HepG2 (cell line): ENCODE measurements around the gene PTGES3. TPM values are rescaled to one million over a fixed set of nuclear protein-coding genes. Genes with fewer than 3 reads are reported as not detected.
A peak's percentile ranks its signal among the peaks of the same experiment; 100 is the strongest.

Experiments used
- ARID2 ChIP-seq: sonication (generic); formaldehyde crosslinking; IDR thresholded peaks from 2 replicates; pipeline ENCODE4 v1.8.1; 2022; ENCODE audit warnings: mild to moderate bottlenecking, missing genetic modification reagents, borderline replicate concordance
- ARNT ChIP-seq: fragments of 450-650 bp; IDR thresholded peaks from 2 replicates; pipeline ENCODE4 v1.6.1; 2017
- BRF2 ChIP-seq: sonication (generic); formaldehyde crosslinking; IDR thresholded peaks from 2 replicates; pipeline ENCODE4 v1.8.1; 2022; ENCODE audit warnings: mild to moderate bottlenecking, missing genetic modification reagents
- CEBPB ChIP-seq: IDR thresholded peaks from 2 replicates; pipeline ENCODE4 v1.6.1; 2011; ENCODE audit warnings: low read depth, low read length, improper control_type of control experiment, borderline replicate concordance
- ETS1 ChIP-seq: sonication (generic); formaldehyde crosslinking; IDR thresholded peaks from 2 replicates; pipeline ENCODE4 v1.4.0; 2020; ENCODE audit warnings: missing genetic modification reagents
- EZH2 ChIP-seq: conservative IDR thresholded peaks from 2 replicates; pipeline ENCODE4 v1.6.1; 2012; ENCODE audit warnings: mild to moderate bottlenecking, low read depth, low read length, moderate library complexity
- FOXA1 ChIP-seq, 2 experiments: fragments of 450-650 bp in 1 of 2; sonication (generic) in 1 of 2; formaldehyde crosslinking in 1 of 2; IDR thresholded peaks; 2 replicates each; pipeline versions ENCODE4 v1.4.0 to v1.6.1; 2016 to 2020; ENCODE audit warnings: missing genetic modification reagents in 1 of 2
- JDP2 ChIP-seq: sonication (generic); formaldehyde crosslinking; IDR thresholded peaks from 2 replicates; pipeline ENCODE4 v1.8.1; 2022; ENCODE audit warnings: missing genetic modification reagents, borderline replicate concordance
- KLF6 ChIP-seq: IDR thresholded peaks from 2 replicates; pipeline ENCODE4 v1.8.0; 2016; ENCODE audit warnings: missing biosample characterization, missing genetic modification reagents
- LCORL ChIP-seq, 2 experiments: fragments of 450-650 bp in 1 of 2; sonication (generic) in 1 of 2; formaldehyde crosslinking in 1 of 2; IDR thresholded peaks; 2 replicates each; pipeline versions ENCODE4 v1.5.0 to v1.6.1; 2017 to 2020; ENCODE audit warnings: antibody characterized with exemption in 1 of 2, missing genetic modification reagents in 1 of 2
- MZF1 ChIP-seq: sonication (generic); formaldehyde crosslinking; IDR thresholded peaks from 2 replicates; pipeline ENCODE4 v1.8.1; 2023; ENCODE audit warnings: mild to moderate bottlenecking, missing genetic modification reagents, borderline replicate concordance
- NFE2 ChIP-seq: sonication (generic); formaldehyde crosslinking; IDR thresholded peaks from 2 replicates; pipeline ENCODE4 v1.4.0; 2020; ENCODE audit warnings: missing genetic modification reagents
- NR2C2 ChIP-seq: sonication (generic); formaldehyde crosslinking; IDR thresholded peaks from 2 replicates; pipeline ENCODE4 v1.4.0; 2020; ENCODE audit warnings: missing genetic modification reagents, mild to moderate bottlenecking, moderate library complexity, borderline replicate concordance
- PCBP2 ChIP-seq: fragments of 200-400 bp; formaldehyde crosslinking; optimal IDR thresholded peaks from 2 replicates; pipeline ENCODE3; 2018; ENCODE audit warnings: low read length, low read depth; ENCODE audit not compliant: poor library complexity, severe bottlenecking
- PPARG ChIP-seq: conservative IDR thresholded peaks from 2 replicates; pipeline ENCODE4 v1.6.1; 2016; ENCODE audit warnings: missing biosample characterization, missing genetic modification reagents
- PRDM15 ChIP-seq: sonication (generic); formaldehyde crosslinking; IDR thresholded peaks from 2 replicates; pipeline ENCODE4 v1.4.0; 2020; ENCODE audit warnings: missing genetic modification reagents
- TAF15 ChIP-seq: fragments of 200-400 bp; formaldehyde crosslinking; IDR thresholded peaks from one replicate; pipeline ENCODE4 v1.6.1; 2018; ENCODE audit warnings: mild to moderate bottlenecking, low read depth, low read length; ENCODE audit not compliant: poor library complexity, severe bottlenecking
- ZBTB2 ChIP-seq: sonication (generic); formaldehyde crosslinking; IDR thresholded peaks from 2 replicates; pipeline ENCODE4 v1.8.0; 2022; ENCODE audit warnings: low read depth, missing genetic modification reagents
- ZBTB42 ChIP-seq: sonication (generic); formaldehyde crosslinking; IDR thresholded peaks from 2 replicates; pipeline ENCODE4 v1.5.0; 2020; ENCODE audit warnings: mild to moderate bottlenecking, missing genetic modification reagents
- ZBTB8A ChIP-seq: sonication (generic); formaldehyde crosslinking; IDR thresholded peaks from 2 replicates; pipeline ENCODE4 v1.4.0; 2020; ENCODE audit warnings: mild to moderate bottlenecking, low read depth, missing genetic modification reagents, borderline replicate concordance
- ZNF232 ChIP-seq: sonication (generic); formaldehyde crosslinking; IDR thresholded peaks from 2 replicates; pipeline ENCODE4 v1.4.0; 2020; ENCODE audit warnings: missing genetic modification reagents, borderline replicate concordance
- ZNF317 ChIP-seq: sonication (generic); formaldehyde crosslinking; IDR thresholded peaks from 2 replicates; pipeline ENCODE4 v1.5.0; 2020; ENCODE audit warnings: mild to moderate bottlenecking, missing genetic modification reagents
- polyA plus RNA-seq, 8 experiments: library from polyadenylated mRNA; depleted of rRNA in 3 of 8; stranded (reverse) in 7 of 8; unstranded in 1 of 8; fragments of >200 nt; fragmentation: Illumina TruSeq in 4 of 8; extraction: Trizol in 4 of 8; gene quantifications; 2 replicates each; pipeline versions ENCODE4 v1.2.1 to v1.2.3, GENCODE V29; 2011 to 2016; ENCODE audit warnings: low read depth in 4 of 8, missing spikeins in 1 of 8, mixed read lengths in 1 of 8; ENCODE audit not compliant: insufficient read depth in 1 of 8
- total RNA-seq, 5 experiments: library from RNA; depleted of rRNA; stranded (reverse); fragments of >200 nt; fragmentation: Illumina TruSeq; extraction: Trizol; gene quantifications; 2 replicates each; pipeline ENCODE4 v1.2.3, GENCODE V29; 2016; ENCODE audit warnings: low read depth in 1 of 5

The PTGES3 gene
- total and polyA plus RNA-seq, 2 of the 13 experiments (the other 11 are each of a cell fraction or from before 2014, with no cell fraction given): 54.4 to 159 TPM

- TF ChIP-seq ETS1 (0 out of 2 replicates have a peak, but pooled peaks have one; percentile 35), MZF1 (no peak), PCBP2 (no peak), ARID2 (CRISPR knock-in tag) (no peak), CEBPB (no peak), ZBTB8A (CRISPR knock-in tag) (no peak), JDP2 (CRISPR knock-in tag) (no peak), ARNT (no peak), NR2C2 (CRISPR knock-in tag) (peak; percentile 100), KLF6 (CRISPR knock-in tag) (peak; percentile 92), ZNF317 (CRISPR knock-in tag) (peak; percentile 81), BRF2 (0 out of 2 replicates have a peak, but pooled peaks have one; percentile 69), EZH2 (no peak), ZBTB42 (CRISPR knock-in tag) (0 out of 2 replicates have a peak, but pooled peaks have one; percentile 14), PRDM15 (CRISPR knock-in tag) (no peak), TAF15 (no peak), PPARG (CRISPR knock-in tag) (peak; percentile 46; the same call in 1 of the 2 replicates), LCORL (IDR thresholded peaks at IDR 0.05) (no peak), LCORL (CRISPR knock-in tag; IDR thresholded peaks at IDR 0.05) (no peak; the same call in 1 of the 2 replicates), NFE2 (no peak), ZBTB2 (CRISPR knock-in tag) (peak; percentile 79), ZNF232 (CRISPR knock-in tag) (peak; percentile 57; the same call in 1 of the 2 replicates), FOXA1 (IDR thresholded peaks at IDR 0.05) (no peak), FOXA1 (CRISPR knock-in tag; IDR thresholded peaks at IDR 0.05) (no peak; the same call in 1 of the 2 replicates)
Measured at GRCh38 chr12:56724972-56725722, 37.1 kb upstream of the PTGES3 start, which contains the start of gene NACA (continued).
